ENCODE results near the gene NDUFA3.
A peak's percentile ranks its signal among the peaks of the same experiment; 100 is the strongest.

NDUFA3 gene

DNA sequence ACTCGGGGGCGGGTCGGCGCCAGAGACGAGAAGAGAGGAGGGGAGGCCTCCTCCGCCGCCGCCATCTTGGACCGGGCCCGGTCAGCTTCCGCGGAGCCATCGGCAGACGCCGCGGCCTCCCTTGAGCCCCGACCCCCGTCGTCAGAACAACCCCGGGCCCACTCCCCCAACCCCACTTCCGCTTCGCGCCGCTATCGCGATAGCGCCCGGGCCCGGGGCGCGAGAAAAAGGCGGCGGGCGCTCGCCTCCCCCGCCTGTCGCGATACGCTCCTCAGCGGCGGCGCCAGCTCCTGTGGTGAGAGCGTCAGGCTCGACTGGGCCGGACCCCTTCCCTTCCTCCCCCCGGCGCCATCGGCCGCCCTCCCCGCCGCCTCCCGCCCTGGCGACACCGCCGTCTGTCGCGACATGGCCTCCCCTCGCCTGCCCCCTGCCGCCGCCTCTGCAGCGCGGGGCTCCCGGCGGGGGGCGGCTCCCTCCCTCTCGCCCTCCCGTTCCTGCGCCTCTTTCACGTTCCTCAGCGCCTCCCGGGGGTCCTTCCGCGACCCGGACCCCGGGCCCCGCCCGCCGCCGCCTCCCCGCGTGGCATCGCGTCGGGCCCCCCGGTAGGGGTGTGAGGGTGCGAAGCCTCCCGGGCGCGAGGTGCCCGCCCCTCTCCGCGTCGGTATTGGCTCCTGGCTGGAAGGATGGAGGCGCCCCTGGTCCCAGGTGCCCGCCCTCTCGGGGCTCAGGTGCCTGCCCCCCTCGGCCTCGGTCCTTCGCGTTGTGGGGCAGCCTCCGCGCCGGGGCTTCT, 35.2 kb downstream of the NDUFA3 start, which contains the start of gene CNOT3:
Gene CNOT3 (plus strand): TSS at position 64 of the 790 bp plus-strand sequence. CDS start 5,217 bp downstream, outside the sequence.
- peak; percentile 17 for DNase-seq (ENCODE audit: low spot score)

- no peak for DNase-seq (ENCODE audit: low spot score)
Observed at GRCh38 chr19:54138489-54139256, 36.0 kb downstream of the NDUFA3 start.

GRCh38 chr19:54141356-54141755, 38.7 kb downstream of the NDUFA3 start:
- DNase-seq (ENCODE audit: low spot score): no peak

DNA sequence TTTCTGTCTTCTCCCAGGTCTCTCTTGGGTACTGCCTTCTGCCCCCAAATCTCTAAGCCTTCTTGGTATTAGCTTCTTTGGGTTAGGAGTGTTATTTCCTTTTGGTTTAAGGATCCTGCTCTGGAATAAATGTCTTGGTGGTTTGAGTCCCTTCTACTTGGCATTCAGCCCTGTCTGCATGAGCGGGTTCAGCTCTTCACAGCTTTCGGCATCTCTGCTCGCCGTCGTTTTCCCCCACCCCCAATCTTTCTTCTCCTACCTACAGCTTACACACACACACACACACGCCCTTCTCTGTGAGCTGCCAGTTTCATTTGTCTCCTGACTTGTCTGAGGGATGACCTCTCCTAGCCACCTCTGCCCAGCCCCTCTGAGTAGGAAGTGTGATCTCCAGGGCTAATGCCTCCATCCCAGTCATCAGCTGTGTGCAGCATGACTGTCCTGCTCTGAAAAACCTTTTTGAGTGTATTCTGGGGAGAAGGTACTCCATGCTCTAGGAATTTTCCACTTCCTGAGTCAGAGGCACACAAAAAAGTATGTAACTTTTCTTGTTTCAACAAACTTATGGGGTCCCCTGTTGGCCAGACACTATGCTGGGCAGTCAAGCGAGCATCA, 39.6 kb downstream of the NDUFA3 start:
- DNase-seq (ENCODE audit: low spot score): no peak

GRCh38 chr19:54145541-54146158, 43.0 kb downstream of the NDUFA3 start:
- no peak for DNase-seq (ENCODE audit: low spot score)

DNA sequence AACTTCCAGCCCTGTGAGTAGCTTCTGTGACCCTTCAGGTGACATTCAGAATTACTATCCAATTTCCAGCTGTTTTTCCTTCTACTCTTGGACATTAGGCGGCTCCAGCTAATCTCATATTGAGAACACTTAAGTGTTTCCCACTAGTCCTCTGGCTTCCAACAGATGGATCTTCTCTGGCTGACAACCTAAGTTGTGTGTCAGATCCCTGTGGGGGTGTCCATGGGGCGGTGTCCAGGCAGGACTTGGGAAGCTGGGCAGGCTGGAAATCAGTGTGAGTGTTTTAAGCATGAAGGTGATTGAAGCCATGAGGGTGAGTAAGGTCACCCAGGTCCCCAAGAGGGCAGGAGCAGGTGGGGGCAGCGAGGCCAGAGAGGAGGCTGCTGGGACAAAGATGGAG, 45.0 kb downstream of the NDUFA3 start:
- no peak for DNase-seq (ENCODE audit: low spot score)

- no peak for DNase-seq (ENCODE audit: low spot score)
Observed at GRCh38 chr19:54148158-54148557, 45.5 kb downstream of the NDUFA3 start.

- DNase-seq (ENCODE audit: low spot score): no peak
Observed at GRCh38 chr19:54149021-54149812, 46.6 kb downstream of the NDUFA3 start.

- no peak for DNase-seq (ENCODE audit: low spot score)
Observed at GRCh38 chr19:54151362-54152035, 48.8 kb downstream of the NDUFA3 start.

DNA sequence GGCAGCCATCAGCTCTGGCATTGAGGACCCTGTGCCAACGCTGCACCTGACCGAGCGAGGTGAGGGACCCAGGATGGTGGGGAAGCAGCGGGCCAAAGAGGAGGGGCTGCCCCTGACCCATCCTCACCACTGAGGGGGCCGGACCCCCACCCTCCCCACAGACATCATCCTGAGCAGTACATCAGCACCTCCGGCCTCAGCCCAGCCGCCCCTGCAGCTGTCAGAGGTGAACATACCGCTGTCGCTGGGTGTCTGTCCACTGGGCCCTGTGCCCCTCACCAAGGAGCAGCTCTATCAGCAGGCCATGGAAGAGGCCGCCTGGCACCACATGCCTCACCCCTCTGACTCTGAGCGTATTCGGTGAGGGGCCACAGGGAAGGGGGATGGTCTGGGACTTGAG, 49.6 kb downstream of the NDUFA3 start:
- DNase-seq (ENCODE audit: low spot score): no peak

DNA sequence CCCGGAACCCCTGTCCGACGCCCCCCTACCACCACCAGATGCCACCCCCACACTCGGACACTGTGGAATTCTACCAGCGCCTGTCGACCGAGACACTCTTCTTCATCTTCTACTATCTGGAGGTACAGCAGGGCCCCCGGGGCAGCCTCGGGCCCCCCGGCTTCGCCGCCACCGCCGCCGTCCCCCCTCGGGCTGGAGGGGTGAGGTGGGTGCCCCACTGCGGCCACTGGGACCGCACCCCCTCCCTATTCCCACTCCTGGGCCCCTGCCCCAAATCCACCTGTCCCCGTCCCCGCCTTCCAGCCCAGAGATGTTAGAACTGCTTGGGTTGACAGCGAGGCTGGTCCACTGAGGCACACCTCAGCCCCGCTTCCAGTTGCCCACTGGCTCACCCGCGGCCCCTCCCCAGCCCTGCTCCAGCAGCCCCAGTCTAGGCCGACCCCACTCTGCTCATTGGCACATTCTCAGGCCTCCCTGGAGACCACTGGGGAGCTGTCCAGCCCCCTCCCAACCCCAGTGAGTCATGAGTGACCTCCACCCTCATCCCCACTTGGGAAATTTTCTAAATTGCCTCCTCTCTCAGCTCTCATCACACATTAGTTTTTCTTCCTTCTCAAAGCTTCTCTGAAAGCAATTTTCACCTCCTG, 50.3 kb downstream of the NDUFA3 start:
- no peak for DNase-seq (ENCODE audit: low spot score)

GRCh38 chr19:54153731-54154326, 51.2 kb downstream of the NDUFA3 start:
- no peak for DNase-seq (ENCODE audit: low spot score)

- no peak for DNase-seq (ENCODE audit: low spot score)
Observed at GRCh38 chr19:54154603-54155345, 52.1 kb downstream of the NDUFA3 start.

DNA sequence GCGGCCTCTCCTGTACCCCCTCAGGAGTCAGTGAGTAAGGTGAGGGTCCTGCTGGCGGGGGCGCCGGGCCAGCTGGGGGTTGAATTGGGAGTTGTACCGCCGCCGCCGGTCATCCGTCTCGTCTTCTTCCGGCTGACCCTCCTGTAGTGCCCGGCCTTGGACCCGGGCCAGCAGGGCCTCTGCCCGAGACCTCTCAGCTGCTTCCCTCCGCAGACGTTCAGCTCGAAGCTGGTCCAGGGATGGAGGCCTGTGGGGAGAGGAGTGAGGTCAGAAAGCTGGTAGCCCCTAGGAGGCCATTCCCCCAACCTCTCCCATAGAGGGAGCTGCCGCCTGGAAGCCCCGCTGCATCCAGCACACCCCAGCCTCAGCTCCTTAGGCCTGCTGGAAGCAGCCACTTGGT, 53.0 kb downstream of the NDUFA3 start:
- DNase-seq (ENCODE audit: low spot score): no peak

GRCh38 chr19:54156490-54156889, 53.8 kb downstream of the NDUFA3 start:
- no peak for DNase-seq (ENCODE audit: low spot score)

DNA sequence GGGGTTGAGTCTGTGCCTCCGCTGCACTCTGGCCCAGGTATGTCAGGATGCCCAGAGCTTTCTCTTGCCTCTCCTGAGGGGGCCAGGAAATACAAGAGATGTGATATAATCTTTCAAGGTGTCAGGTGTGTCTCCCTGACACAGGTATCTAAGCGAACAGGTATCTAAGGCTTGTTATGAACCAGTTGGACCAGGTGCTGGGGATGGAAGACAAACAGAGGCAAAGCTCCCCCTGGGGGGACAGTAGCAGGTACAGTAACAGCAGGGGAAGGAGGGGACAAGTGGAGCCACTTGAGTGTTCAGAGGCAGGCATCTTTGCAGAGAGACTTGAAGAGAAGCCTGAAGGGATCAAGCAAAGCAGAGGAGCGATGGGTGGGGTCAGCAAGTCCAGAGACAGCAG, 54.3 kb downstream of the NDUFA3 start:
- no peak for DNase-seq (ENCODE audit: low spot score)

Data from CD4-positive, alpha-beta T cell treated with Interleukin-15 for 4 hours (primary cell).